ENCODE data around the gene OR1N2. TPM values are rescaled to one million over a fixed set of nuclear protein-coding genes. Genes with fewer than 3 reads are reported as not detected.
"Not testable (repeated sequence)": the region's sequence is repeated elsewhere in the genome, so short reads cannot be mapped to it uniquely, and the experiment has no call there.

OR1N2 gene
- total and polyA plus RNA-seq, 2 donors from 2014 or later, result not detected

DNA sequence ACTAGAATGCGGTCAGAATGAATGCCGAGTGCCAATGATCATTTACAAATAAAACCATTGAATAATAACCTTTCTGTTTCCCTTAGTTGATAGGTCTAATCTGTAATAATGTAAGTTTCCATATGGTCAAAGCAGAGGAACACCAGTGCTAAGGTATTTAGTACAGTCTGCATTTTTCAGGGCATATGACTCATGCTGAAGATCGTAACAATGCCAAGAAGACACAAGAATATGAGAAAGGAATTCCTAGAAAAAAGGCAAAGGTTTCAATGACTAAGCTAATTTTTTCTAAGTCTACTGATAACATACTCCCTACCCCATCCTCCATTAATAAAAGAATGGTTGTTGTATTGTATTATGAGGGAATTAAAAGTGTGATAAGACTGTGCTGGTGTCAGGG lies 27.4 kb downstream of the OR1N2 start:
- Histone ChIP-seq H3K4me3 (ENCODE audit: low read length in 3 of 3) (no peak overlapping the region), H3K9ac (ENCODE audit: low read length in 3 of 3) (no peak overlapping the region), H3K9me3 (ENCODE audit: control insufficient read depth in 2 of 3, insufficient read depth in 1 of 3, low read length in 3 of 3) (no peaks in the 10 kb centered on the region), H3K4me1 (ENCODE audit: control insufficient read depth in 2 of 3, insufficient read depth in 2 of 3, low read depth in 1 of 3, low read length in 3 of 3) (no peaks in the 10 kb centered on the region), H3K36me3 (ENCODE audit: control insufficient read depth in 2 of 3, insufficient read depth in 3 of 3, low read length in 3 of 3) (no peaks in the 10 kb centered on the region), H3K27me3 (ENCODE audit: control insufficient read depth, insufficient read depth, low read length) (no peaks in the 10 kb centered on the region), H3K27ac (ENCODE audit: low read depth in 2 of 2, low read length in 2 of 2) (no peak overlapping the region)
- TF ChIP-seq, protein P1, sequence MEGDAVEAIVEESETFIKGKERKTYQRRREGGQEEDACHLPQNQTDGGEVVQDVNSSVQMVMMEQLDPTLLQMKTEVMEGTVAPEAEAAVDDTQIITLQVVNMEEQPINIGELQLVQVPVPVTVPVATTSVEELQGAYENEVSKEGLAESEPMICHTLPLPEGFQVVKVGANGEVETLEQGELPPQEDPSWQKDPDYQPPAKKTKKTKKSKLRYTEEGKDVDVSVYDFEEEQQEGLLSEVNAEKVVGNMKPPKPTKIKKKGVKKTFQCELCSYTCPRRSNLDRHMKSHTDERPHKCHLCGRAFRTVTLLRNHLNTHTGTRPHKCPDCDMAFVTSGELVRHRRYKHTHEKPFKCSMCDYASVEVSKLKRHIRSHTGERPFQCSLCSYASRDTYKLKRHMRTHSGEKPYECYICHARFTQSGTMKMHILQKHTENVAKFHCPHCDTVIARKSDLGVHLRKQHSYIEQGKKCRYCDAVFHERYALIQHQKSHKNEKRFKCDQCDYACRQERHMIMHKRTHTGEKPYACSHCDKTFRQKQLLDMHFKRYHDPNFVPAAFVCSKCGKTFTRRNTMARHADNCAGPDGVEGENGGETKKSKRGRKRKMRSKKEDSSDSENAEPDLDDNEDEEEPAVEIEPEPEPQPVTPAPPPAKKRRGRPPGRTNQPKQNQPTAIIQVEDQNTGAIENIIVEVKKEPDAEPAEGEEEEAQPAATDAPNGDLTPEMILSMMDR (IDR thresholded peaks at IDR 0.05; ENCODE audit: borderline replicate concordance, extremely low read depth, insufficient read depth), result no peak
- FAIRE-seq (no peak), DNase-seq (no peak)
- intact Hi-C loops (cut with DNase I), result no loop called here

DNA sequence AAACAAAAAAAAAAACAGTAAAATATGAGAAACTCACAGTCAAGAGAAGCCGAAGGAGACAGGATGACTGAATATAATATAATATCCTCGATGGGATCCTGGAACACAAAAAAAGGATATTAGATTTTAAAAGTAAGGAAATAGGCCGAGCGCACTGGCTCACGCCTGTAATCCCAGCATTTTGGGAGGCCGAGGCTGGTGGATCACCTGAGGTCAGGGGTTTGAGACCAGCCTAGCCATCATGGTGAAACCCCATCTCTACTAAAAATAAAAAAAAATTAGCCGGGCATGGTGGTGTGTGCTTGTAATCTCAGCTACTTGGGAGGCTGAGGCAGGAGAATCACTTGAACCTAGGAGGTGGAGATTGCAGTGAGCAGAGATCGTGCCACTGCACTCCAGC lies 30.4 kb downstream of the OR1N2 start, which contains the start of gene OR1L8:
TSS of gene OR1L8 (minus strand) at position 101 of the 400 bp plus-strand sequence. CDS start 14,907 bp downstream, outside the sequence.
- intact Hi-C loops (cut with DNase I); H3K9me3 ChIP-seq (ENCODE audit: control insufficient read depth in 2 of 3, insufficient read depth in 1 of 3, low read length in 3 of 3); H3K27me3 ChIP-seq (ENCODE audit: control insufficient read depth, insufficient read depth, low read length); H3K9ac ChIP-seq (ENCODE audit: low read length in 3 of 3); H3K36me3 ChIP-seq (ENCODE audit: control insufficient read depth in 2 of 3, insufficient read depth in 3 of 3, low read length in 3 of 3); FAIRE-seq; H3K4me3 ChIP-seq (ENCODE audit: low read length in 3 of 3); DNase-seq; H3K27ac ChIP-seq (ENCODE audit: low read depth in 2 of 2, low read length in 2 of 2); H3K4me1 ChIP-seq (ENCODE audit: control insufficient read depth in 2 of 3, insufficient read depth in 2 of 3, low read depth in 1 of 3, low read length in 3 of 3): not testable (repeated sequence)

Other genes starting within 250 kb of the OR1N2 start
- 9.4 TPM for gene PTGS1, start 182.1 kb upstream of the OR1N2 start, total RNA-seq
- gene PTGS1, start 182.1 kb upstream of the OR1N2 start, polyA plus RNA-seq (ENCODE audit: insufficient read depth, low read depth, low replicate concordance), result 3.5 TPM
- gene OR1J1, start 75.2 kb upstream of the OR1N2 start, total RNA-seq, result not detected
- not detected for gene OR1J1, start 75.2 kb upstream of the OR1N2 start, polyA plus RNA-seq (ENCODE audit: insufficient read depth, low read depth, low replicate concordance)
- gene OR1J2, start 42.3 kb upstream of the OR1N2 start, total RNA-seq, result not detected
- gene OR1J2, start 42.3 kb upstream of the OR1N2 start, polyA plus RNA-seq (ENCODE audit: insufficient read depth, low read depth, low replicate concordance), result not detected
- not detected for gene OR1J4, start 34.0 kb upstream of the OR1N2 start, total RNA-seq
- not detected for gene OR1J4, start 34.0 kb upstream of the OR1N2 start, polyA plus RNA-seq (ENCODE audit: insufficient read depth, low read depth, low replicate concordance)
- gene OR1N1, start 25.8 kb upstream of the OR1N2 start, total RNA-seq, result not detected
- gene OR1N1, start 25.8 kb upstream of the OR1N2 start, polyA plus RNA-seq (ENCODE audit: insufficient read depth, low read depth, low replicate concordance), result not detected
- not detected for gene OR1L8, start 30.3 kb downstream of the OR1N2 start, total RNA-seq
- not detected for gene OR1L8, start 30.3 kb downstream of the OR1N2 start, polyA plus RNA-seq (ENCODE audit: insufficient read depth, low read depth, low replicate concordance)
- gene OR1Q1, start 61.6 kb downstream of the OR1N2 start, total RNA-seq, result not detected
- gene OR1Q1, start 61.6 kb downstream of the OR1N2 start, polyA plus RNA-seq (ENCODE audit: insufficient read depth, low read depth, low replicate concordance), result not detected
- gene OR1B1, start 104.5 kb downstream of the OR1N2 start, total RNA-seq, result not detected
- not detected for gene OR1B1, start 104.5 kb downstream of the OR1N2 start, polyA plus RNA-seq (ENCODE audit: insufficient read depth, low read depth, low replicate concordance)
- gene OR1L1, start 108.6 kb downstream of the OR1N2 start, total RNA-seq, result not detected
- gene OR1L1, start 108.6 kb downstream of the OR1N2 start, polyA plus RNA-seq (ENCODE audit: insufficient read depth, low read depth, low replicate concordance), result not detected
- gene OR1L3, start 122.0 kb downstream of the OR1N2 start, total RNA-seq, result not detected
- gene OR1L3, start 122.0 kb downstream of the OR1N2 start, polyA plus RNA-seq (ENCODE audit: insufficient read depth, low read depth, low replicate concordance), result not detected
- not detected for gene OR1L4, start 170.9 kb downstream of the OR1N2 start, total RNA-seq
- gene OR1L4, start 170.9 kb downstream of the OR1N2 start, polyA plus RNA-seq (ENCODE audit: insufficient read depth, low read depth, low replicate concordance), result not detected
- gene OR1L6, start 189.2 kb downstream of the OR1N2 start, total RNA-seq, result not detected
- not detected for gene OR1L6, start 189.2 kb downstream of the OR1N2 start, polyA plus RNA-seq (ENCODE audit: insufficient read depth, low read depth, low replicate concordance)
- not detected for gene OR5C1, start 235.8 kb downstream of the OR1N2 start, total RNA-seq
- not detected for gene OR5C1, start 235.8 kb downstream of the OR1N2 start, polyA plus RNA-seq (ENCODE audit: insufficient read depth, low read depth, low replicate concordance)
- not detected for gene OR1K1, start 247.0 kb downstream of the OR1N2 start, total RNA-seq
- gene OR1K1, start 247.0 kb downstream of the OR1N2 start, polyA plus RNA-seq (ENCODE audit: insufficient read depth, low read depth, low replicate concordance), result not detected